ENCODE measurements around the gene STYXL1. TPM values are rescaled to one million over a fixed set of nuclear protein-coding genes. Genes with fewer than 3 reads are reported as not detected.
"Not testable (repeated sequence)": the region's sequence is repeated elsewhere in the genome, so short reads cannot be mapped to it uniquely, and the experiment has no call there.

Gene STYXL1
- total RNA-seq, result 10 to 100 TPM; 20.8 to 24.7 TPM

GRCh38 chr7:76047811-76048667 lies at the start of gene STYXL1, which contains the start of gene MDH2:
Gene STYXL1, minus strand, starts transcription at chr7:76048000. Its CDS starts 17,477 bp downstream, at chr7:76030523.
Gene MDH2, plus strand, starts transcription at chr7:76048106. Its CDS starts 55 bp downstream, at chr7:76048161.
- Histone ChIP-seq H3K27me3 (no peaks in the 10 kb centered on the region), H3K27ac (peak within 1 kb of the TSS; percentile 87 to 99 (median 94)), H3K4me1 (peaks cover 68% of the 10 kb centered on the region), H3K9me3 (no peaks in the 10 kb centered on the region), H3K4me3 (peak within 1 kb of the TSS; percentile 95 to 96), H3K36me3 (replicated peaks in 1 of 2; ENCODE audit: insufficient read depth in 1 of 2, low read depth in 2 of 2) (no peaks in the 10 kb centered on the region)
- DNase-seq (peak; percentile 95 to 97 (median 96)), ATAC-seq (peak; percentile 96)
- no peak for TF ChIP-seq CTCF (IDR thresholded peaks at IDR 0.05)
- TF ChIP-seq POLR2A (IDR thresholded peaks at IDR 0.05), result peak; percentile 86 to 94 (median 94)
- intact Hi-C loops (cut with DNase I), result no loop called here
- 0 to 1% methylated on average over 10 to 50 of the region's 58 CpGs for WGBS, 2 donors

- no peak for ATAC-seq
- intact Hi-C loops (cut with DNase I), result no loop called here
Observed at GRCh38 chr7:76095908-76096307, 48.1 kb upstream of the STYXL1 start.

GRCh38 chr7:76094326-76094725 lies 46.5 kb upstream of the STYXL1 start:
- WGBS, 2 donors, result 87 to 93% methylated on average over 4 to 5 of the region's 5 CpGs
- H3K4me3 ChIP-seq; H3K9me3 ChIP-seq; intact Hi-C loops (cut with DNase I); H3K36me3 ChIP-seq (replicated peaks in 1 of 2; ENCODE audit: insufficient read depth in 1 of 2, low read depth in 2 of 2); H3K27ac ChIP-seq; DNase-seq; H3K4me1 ChIP-seq; ATAC-seq; H3K27me3 ChIP-seq: not testable (repeated sequence)

More at GRCh38 chr7:76095908-76096307, 48.1 kb upstream of the STYXL1 start:
- H3K27me3 ChIP-seq, result no peaks in the 10 kb centered on the region
- no peak for DNase-seq
- H3K4me1 ChIP-seq, result peaks cover 12% of the 10 kb centered on the region
- H3K27ac ChIP-seq, result no peak overlapping the region
- H3K4me3 ChIP-seq, result no peak overlapping the region
- H3K9me3 ChIP-seq, result no peaks in the 10 kb centered on the region
- TF ChIP-seq POLR2A (IDR thresholded peaks at IDR 0.05), result no peak
- TF ChIP-seq CTCF (IDR thresholded peaks at IDR 0.05), result no peak
- no peaks in the 10 kb centered on the region for H3K36me3 ChIP-seq (replicated peaks in 1 of 2; ENCODE audit: insufficient read depth in 1 of 2, low read depth in 2 of 2)
- WGBS, 2 donors, result 77 to 85% methylated on average over 3 of the region's 3 CpGs

- H3K4me3 ChIP-seq; H3K27me3 ChIP-seq; intact Hi-C loops (cut with DNase I); DNase-seq; H3K4me1 ChIP-seq; H3K27ac ChIP-seq; H3K9me3 ChIP-seq; ATAC-seq; H3K36me3 ChIP-seq (replicated peaks in 1 of 2; ENCODE audit: insufficient read depth in 1 of 2, low read depth in 2 of 2): not testable (repeated sequence)
- WGBS, 2 donors, result 74 to 88% methylated on average over 5 of the region's 5 CpGs
Observed at GRCh38 chr7:76093531-76093930, 45.7 kb upstream of the STYXL1 start.

- H3K27me3 ChIP-seq, result no peaks in the 10 kb centered on the region
- H3K4me1 ChIP-seq, result no peaks in the 10 kb centered on the region
- DNase-seq (no peak), ATAC-seq (no peak)
- WGBS, 2 donors, result 93 to 94% methylated on average over 5 of the region's 5 CpGs
- TF ChIP-seq CTCF (IDR thresholded peaks at IDR 0.05) (no peak), POLR2A (IDR thresholded peaks at IDR 0.05) (no peak)
- no peak overlapping the region for H3K27ac ChIP-seq
- intact Hi-C loops (cut with DNase I), result no loop called here
- no peak overlapping the region for H3K4me3 ChIP-seq
- H3K9me3 ChIP-seq, result no peaks in the 10 kb centered on the region
- H3K36me3 ChIP-seq (replicated peaks in 1 of 2; ENCODE audit: insufficient read depth in 1 of 2, low read depth in 2 of 2), result no peaks in the 10 kb centered on the region
Observed at GRCh38 chr7:76091506-76091905, 43.7 kb upstream of the STYXL1 start.

Data from body of pancreas (tissue), 4 donors.